Upper lobe of right lung (tissue), 1 donor: ENCODE data around the gene TRAPPC10. TPM values are rescaled to one million over a fixed set of nuclear protein-coding genes. Genes with fewer than 3 reads are reported as not detected.
"Not testable (repeated sequence)": the region's sequence is repeated elsewhere in the genome, so short reads cannot be mapped to it uniquely, and the experiment has no call there.

Experiments
- ATAC-seq: fragments of 200-7000 bp; cut with Tn5 transposase; one replicate; pipeline ENCODE4 v1.9.1; 2020; ENCODE audit warnings: mild to moderate bottlenecking, moderate library complexity
- DNase-seq: peaks from one replicate; pipeline ENCODE4 v3.0.0-alpha.2; 2020
- H3K27ac ChIP-seq: fragments of 200-600 bp; one replicate; pipeline ENCODE4 v1.8.0; 2022
- H3K27me3 ChIP-seq: fragments of 200-600 bp; one replicate; pipeline ENCODE4 v1.8.0; 2022; ENCODE audit warnings: mild to moderate bottlenecking
- H3K36me3 ChIP-seq: fragments of 200-600 bp; one replicate; pipeline ENCODE4 v1.8.0; 2022
- H3K4me1 ChIP-seq: fragments of 200-600 bp; one replicate; pipeline ENCODE4 v1.8.0; 2022
- H3K4me3 ChIP-seq: fragments of 200-600 bp; one replicate; pipeline ENCODE4 v1.8.0; 2022; ENCODE audit warnings: mild to moderate bottlenecking
- H3K9me3 ChIP-seq: fragments of 200-600 bp; one replicate; pipeline ENCODE4 v1.8.0; 2022
- intact Hi-C: fragments of 100-400 bp; cut with DNase I; formaldehyde crosslinking; loops from one replicate; pipeline ENCODE4 v1.11.0; 2022
- total RNA-seq: library from RNA; stranded (reverse); fragmentation: NEBNext Ultra II Directional; extraction: Animal tissue kit (Norgen Biotek cat#: 25700); gene quantifications from one replicate; pipeline ENCODE4 v1.2.1, GENCODE V29; 2021
- TF ChIP-seq, protein P1 (sequence below): fragments of 200-600 bp; IDR thresholded peaks from one replicate; pipeline ENCODE4 v1.8.0; 2022; ENCODE audit warnings: antibody characterized with exemption
- donor health status: DM: no; HTN: yes; CAD: no; lungs with severe emphysema.

The TRAPPC10 gene
- total RNA-seq, 1 donor from 2014 or later, result 42.6 TPM

DNA sequence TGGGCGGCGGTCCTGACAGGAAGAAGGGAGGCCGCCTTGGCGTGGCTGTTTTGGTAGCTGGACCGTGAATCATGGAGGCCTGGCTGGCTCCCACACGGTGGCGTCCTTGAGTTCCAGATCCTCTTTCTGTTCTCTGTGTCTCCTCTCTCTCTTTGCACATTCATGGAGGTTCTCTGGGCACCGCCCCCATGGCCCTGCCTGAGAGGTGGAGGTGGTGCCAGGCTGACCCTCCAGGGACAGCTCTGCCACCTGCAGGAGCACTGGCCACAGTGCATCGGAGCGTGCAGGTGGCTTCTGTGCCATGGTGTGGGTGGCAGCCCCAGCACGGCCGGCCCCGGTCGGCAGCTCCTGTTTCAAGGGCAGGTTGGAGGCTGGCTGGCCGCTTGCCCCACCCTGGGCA, 125.9 kb downstream of the TRAPPC10 start:
- H3K4me1 ChIP-seq, H3K27ac ChIP-seq, intact Hi-C loops, H3K27me3 ChIP-seq, H3K36me3 ChIP-seq, H3K9me3 ChIP-seq, H3K4me3 ChIP-seq: not testable (repeated sequence)
- TF ChIP-seq, protein P1, sequence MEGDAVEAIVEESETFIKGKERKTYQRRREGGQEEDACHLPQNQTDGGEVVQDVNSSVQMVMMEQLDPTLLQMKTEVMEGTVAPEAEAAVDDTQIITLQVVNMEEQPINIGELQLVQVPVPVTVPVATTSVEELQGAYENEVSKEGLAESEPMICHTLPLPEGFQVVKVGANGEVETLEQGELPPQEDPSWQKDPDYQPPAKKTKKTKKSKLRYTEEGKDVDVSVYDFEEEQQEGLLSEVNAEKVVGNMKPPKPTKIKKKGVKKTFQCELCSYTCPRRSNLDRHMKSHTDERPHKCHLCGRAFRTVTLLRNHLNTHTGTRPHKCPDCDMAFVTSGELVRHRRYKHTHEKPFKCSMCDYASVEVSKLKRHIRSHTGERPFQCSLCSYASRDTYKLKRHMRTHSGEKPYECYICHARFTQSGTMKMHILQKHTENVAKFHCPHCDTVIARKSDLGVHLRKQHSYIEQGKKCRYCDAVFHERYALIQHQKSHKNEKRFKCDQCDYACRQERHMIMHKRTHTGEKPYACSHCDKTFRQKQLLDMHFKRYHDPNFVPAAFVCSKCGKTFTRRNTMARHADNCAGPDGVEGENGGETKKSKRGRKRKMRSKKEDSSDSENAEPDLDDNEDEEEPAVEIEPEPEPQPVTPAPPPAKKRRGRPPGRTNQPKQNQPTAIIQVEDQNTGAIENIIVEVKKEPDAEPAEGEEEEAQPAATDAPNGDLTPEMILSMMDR, result peak; percentile 8
- peak; percentile 81 for ATAC-seq
- DNase-seq, result peak; percentile 65

DNA sequence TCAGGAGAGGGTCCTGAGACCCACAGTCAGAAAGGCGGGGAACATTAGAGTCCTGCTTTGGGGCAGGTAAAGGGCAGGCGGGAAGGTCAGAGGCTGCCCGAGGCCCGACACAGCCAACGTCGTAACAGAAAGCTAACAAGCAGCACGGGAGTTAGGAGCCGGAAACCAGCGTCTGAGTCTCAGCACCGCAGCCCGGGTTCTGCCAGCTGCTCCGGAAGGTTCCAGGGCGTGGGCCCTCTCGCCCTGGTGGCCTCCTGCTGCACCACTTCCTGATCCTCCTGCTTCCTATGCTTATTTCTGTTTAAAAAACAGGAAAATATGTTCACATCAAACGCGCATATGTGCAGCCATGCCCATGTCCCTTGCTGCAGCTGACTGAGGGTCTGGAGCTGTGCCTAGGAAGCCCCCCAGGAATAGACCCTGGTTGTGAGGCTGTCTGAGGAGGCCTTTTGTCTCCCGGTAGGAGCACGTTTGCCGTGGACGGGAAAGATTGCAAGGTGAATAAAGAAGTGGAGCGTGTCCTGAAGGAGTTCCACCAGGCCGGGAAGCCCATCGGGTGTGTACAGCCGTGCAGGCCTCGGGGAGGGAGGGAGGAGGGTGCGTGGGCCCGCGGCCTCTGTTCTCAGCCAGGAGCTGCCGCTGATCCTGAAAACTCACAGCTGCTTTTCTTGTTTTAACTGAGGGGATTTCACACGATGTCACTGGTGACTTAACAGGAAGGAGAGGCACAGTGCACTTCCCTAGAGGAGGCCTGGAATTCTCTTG, 127.9 kb downstream of the TRAPPC10 start:
- H3K4me1 ChIP-seq, intact Hi-C loops: not testable (repeated sequence)
- ATAC-seq, result peak; percentile 40

DNA sequence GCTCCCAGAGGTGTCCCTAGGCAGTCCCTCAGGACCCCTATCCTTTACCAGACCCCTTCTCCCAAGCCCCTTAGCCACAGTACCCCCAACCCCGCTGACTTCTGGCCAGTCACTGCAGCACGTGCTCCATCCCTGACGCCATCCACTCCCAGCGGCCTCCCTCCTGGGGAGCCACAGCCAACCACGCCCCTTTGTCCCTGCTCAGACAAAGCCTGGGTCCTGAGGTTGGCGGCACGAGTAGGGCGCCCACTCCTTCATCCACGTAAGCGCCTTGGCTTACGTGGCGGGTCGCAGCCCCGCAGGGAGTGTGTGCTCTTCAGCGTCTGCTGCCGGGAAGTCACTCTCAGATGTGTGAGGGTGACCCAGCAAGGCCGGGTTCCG, 128.4 kb downstream of the TRAPPC10 start:
- H3K4me3 ChIP-seq, H3K27ac ChIP-seq, intact Hi-C loops, ATAC-seq, H3K4me1 ChIP-seq, DNase-seq, H3K9me3 ChIP-seq, H3K36me3 ChIP-seq, H3K27me3 ChIP-seq: not testable (repeated sequence)

More for the DNA sequence above, 127.9 kb downstream of the TRAPPC10 start:
- not testable (repeated sequence) for H3K4me3 ChIP-seq, H3K27me3 ChIP-seq, DNase-seq, H3K9me3 ChIP-seq, H3K36me3 ChIP-seq
- H3K27ac ChIP-seq, result peak overlapping the region; percentile 42

DNA sequence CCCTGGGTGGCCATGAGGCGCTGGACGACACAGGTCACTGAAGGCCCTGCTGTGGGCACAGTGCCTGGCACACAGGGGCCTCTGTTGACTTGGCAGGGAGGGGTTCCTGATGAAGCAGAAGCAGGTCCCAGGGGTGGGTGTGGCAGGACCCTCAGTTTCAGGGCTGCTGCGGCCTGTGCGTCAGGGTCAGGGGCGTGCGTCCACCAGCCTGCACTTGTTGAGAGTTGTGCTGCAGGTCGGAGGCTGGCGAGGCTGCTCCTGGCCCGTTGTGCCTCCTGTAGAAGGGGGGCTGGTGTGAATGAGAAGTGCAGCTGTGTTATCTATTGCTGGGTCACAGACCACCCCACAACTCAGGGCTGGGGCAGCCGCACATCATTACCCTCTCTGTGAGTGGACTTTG, 130.4 kb downstream of the TRAPPC10 start:
- H3K36me3 ChIP-seq, H3K27ac ChIP-seq, DNase-seq, H3K4me3 ChIP-seq, H3K9me3 ChIP-seq, ATAC-seq, H3K27me3 ChIP-seq, H3K4me1 ChIP-seq, intact Hi-C loops: not testable (repeated sequence)

DNA sequence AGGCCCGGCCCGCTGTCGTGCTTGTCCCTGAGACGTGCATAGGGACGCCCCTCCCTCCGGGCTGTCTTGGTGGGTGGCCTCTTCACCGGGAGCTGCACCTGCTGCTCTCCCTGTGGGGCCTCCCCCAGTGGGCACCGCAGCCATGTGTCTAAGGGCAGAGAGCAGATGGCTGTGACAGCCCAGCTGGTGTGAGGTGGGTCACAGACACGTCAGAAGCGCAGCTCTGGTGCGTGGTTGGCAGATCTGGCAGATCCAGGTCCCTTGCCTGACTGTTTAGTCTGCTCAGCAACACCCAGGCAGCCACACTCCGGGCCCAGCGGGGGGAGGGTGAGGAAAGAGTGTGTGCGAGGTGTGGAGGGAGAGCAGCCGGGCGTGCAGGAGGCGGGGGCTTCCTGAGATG, 131.3 kb downstream of the TRAPPC10 start:
- H3K4me3 ChIP-seq, H3K27ac ChIP-seq, H3K4me1 ChIP-seq, H3K36me3 ChIP-seq, H3K27me3 ChIP-seq, intact Hi-C loops, DNase-seq, ATAC-seq, H3K9me3 ChIP-seq: not testable (repeated sequence)

DNA sequence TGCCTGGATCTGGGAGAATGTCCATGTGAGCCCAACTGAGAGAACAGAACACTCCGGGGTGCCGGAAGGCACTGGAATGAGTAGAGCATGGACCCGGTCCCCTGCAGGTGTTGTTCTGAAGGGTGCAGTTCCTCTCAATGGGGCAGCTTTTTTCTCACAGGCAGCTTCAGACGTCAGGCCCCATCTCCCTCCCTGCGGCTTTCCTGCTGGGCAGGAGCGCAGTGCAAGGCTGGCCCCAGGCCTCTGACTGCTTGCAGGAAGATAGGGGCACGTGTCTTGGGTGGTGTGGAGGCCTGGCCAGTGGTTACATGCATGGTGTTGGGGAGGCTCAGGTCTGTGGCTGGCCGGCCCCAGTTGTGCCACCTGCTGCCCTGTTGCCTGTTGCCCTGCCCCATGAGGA, 131.9 kb downstream of the TRAPPC10 start:
- not testable (repeated sequence) for DNase-seq

DNA sequence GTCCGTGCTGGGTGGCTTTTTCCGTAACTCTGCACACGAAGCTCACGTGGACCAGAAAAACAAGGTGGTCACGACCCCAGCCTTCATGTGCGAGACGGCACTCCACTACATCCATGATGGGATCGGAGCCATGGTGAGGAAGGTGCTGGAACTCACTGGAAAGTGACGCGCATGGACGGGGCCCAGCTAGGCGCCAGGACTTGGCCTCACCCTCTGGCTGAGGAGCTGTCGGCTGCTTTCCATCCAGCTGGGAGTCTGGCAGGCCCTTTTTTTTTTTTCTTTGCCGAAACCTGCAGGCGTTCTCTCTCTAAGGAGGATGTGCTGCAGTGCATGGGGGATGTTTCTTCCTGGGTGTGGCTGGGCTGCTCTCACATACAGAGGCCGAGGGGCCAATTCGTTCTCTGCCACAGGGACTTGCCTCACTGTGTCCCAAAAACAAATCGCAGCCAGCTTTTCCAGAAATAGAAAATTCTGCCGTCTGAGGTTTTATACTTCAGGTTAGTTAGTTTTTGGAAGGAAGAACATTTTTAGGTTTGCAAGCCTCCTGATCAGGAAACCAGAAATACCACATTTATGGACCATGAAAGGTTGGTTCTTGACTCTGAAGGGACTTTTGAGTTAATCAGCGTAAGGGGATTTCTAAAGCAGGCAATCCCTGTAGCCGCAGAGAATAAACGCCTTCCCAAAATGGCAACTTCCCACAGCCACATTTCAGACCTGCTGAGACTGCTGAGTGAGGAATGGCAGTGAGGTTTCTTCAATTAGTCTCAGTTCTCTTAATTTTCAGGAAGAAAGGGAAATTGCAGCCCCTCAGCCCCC, 132.9 kb downstream of the TRAPPC10 start:
- intact Hi-C loops, H3K9me3 ChIP-seq, H3K4me3 ChIP-seq, ATAC-seq, H3K27ac ChIP-seq, DNase-seq, H3K27me3 ChIP-seq, H3K36me3 ChIP-seq, H3K4me1 ChIP-seq: not testable (repeated sequence)

More for the DNA sequence above, 131.9 kb downstream of the TRAPPC10 start:
- H3K36me3 ChIP-seq, H3K4me1 ChIP-seq, H3K4me3 ChIP-seq, H3K27ac ChIP-seq, ATAC-seq, H3K27me3 ChIP-seq, H3K9me3 ChIP-seq, intact Hi-C loops: not testable (repeated sequence)

DNA sequence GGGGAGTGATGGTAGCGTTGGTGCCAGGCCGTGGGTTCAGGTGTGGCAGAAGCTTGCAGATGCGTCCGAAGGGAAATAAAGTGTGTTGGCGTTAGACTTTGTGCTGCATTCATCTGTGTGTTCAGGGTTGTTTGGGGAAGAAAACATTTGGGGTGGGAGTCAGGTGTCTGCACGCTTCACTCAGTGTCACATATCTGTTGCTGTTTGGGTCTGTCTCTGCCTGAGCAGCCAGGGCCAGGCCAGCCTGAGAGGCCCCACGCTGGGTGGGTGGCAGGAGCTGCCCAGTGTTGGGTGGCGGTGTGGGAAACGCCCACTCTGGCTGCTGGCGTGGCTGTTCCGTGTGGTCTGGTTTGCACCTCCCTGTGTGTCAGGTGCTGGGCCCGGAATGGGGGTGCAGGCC, 133.5 kb downstream of the TRAPPC10 start:
- H3K27me3 ChIP-seq, intact Hi-C loops, DNase-seq, H3K9me3 ChIP-seq, H3K4me1 ChIP-seq, H3K4me3 ChIP-seq, H3K27ac ChIP-seq, H3K36me3 ChIP-seq: not testable (repeated sequence)
- peak; percentile 6 for ATAC-seq

DNA sequence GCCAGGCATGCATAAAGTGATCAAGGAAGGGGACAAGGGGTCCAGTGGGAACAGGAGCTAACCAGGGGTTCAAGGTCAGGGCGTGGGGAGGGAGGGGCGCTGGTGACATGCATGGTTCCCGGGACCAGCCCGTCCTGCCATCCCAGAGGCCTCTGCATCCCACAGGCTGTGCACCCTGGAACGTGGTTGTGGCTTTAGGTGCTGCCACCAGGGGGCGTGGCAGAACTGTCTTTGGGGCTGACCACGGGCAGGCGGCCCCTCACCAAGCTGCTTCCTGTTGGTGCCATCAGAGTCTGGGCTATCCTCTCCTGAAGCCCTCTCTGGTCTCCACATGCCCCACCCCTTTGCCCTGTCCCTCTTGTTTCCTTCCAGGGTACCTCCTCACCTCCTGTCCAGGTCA, 135.0 kb downstream of the TRAPPC10 start:
- intact Hi-C loops, H3K9me3 ChIP-seq, H3K27ac ChIP-seq, H3K4me3 ChIP-seq, H3K27me3 ChIP-seq, DNase-seq, H3K4me1 ChIP-seq, H3K36me3 ChIP-seq: not testable (repeated sequence)
- ATAC-seq, result peak; percentile 76

DNA sequence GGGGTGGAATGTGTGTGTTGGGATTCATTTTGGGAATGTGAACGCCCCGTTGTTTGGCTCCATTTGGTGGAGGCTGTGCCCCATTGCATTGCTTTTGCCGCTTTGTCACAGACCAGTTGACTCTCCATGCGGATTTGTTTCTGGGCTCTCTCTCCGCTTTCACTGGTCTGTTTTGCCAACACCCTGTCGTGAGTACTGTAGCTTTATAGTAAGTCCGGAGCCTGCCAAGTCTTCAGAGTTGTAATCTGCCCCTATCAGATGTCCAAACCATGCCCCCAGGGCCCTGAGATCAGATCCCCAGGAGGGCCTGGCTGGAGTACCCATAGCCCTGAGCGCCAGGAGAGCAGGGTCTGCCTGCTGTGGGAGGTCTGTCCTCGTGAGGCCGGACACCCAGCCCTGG, 138.1 kb downstream of the TRAPPC10 start:
- intact Hi-C loops, ATAC-seq: not testable (repeated sequence)

DNA sequence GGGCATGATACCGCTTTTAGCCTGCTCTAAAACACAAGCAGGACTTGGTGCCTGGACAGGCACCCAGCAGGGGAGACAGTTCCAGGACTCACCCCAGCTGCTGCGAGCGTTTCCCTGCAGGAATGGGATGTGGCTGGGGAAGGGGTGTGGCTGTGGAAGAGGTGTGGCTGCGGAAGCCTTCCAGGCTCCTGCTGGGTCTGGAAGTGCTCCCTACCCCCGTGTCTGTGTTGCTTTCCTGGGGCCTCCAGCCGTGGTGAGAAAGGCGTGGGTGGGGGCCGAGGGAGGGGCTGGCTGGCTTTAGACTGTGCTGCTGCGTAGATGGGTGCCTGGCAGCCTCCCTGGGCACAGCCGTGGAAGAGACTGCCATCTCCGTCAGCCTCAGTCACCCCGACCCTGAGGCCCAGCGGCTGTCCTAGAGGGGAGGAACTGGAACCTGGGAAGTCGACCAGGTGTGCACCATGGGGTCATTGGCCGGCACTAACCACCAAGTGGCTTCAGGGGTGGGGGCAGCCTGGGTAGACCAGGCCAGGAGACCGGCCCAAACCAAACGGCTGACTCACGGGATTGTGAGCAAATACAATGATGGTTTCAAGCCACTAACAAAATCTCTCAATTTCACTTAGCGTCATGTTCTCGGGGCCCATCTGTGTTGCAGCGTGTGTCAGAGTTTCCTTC, 141.2 kb downstream of the TRAPPC10 start:
- DNase-seq, H3K4me1 ChIP-seq, H3K27me3 ChIP-seq, intact Hi-C loops, H3K27ac ChIP-seq, H3K4me3 ChIP-seq, H3K9me3 ChIP-seq, H3K36me3 ChIP-seq: not testable (repeated sequence)
- ATAC-seq, result peak; percentile 57

More for the DNA sequence above, 138.1 kb downstream of the TRAPPC10 start:
- not testable (repeated sequence) for DNase-seq, H3K4me3 ChIP-seq, H3K27ac ChIP-seq, H3K36me3 ChIP-seq, H3K27me3 ChIP-seq, H3K9me3 ChIP-seq, H3K4me1 ChIP-seq

DNA sequence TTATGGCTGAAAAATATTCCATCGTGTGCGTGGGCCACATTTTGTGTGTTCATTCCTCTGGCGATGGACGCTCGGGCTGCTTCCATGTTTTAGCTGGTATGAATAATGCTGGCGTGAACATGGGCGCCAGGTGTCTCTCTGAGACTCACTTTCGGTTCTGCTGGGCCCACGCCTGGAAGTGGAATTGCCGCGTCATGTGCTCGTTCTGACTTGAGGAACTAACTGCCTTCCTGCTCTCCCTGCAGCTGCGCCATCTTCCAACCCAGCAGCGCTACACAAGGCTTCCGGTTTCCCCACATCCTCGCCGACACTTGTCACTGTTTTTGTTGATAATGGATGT, 141.8 kb downstream of the TRAPPC10 start:
- H3K4me3 ChIP-seq, H3K27ac ChIP-seq, intact Hi-C loops, H3K27me3 ChIP-seq, H3K9me3 ChIP-seq, H3K36me3 ChIP-seq, DNase-seq, H3K4me1 ChIP-seq: not testable (repeated sequence)
- ATAC-seq, result peak; percentile 71

DNA sequence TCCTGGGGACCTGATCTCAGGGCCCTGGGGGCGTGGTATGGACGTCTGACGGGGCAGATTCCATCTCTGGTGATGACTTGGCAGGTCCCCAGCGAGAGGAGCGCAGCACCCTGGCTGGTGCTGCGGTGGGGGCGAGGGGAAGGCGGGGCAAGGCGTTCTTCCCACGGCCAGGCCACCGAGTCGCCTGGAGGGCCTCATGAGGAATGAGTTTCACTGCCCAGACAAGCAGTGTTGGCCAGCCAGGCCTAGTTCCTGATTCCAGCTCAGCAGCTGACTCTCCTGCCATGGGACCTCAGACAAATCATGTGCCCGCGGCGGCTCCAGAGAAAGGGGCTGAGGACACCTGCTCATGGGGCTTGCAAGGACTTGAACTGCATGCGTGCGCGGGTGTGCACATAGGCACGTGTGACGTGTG, 142.7 kb downstream of the TRAPPC10 start:
- H3K36me3 ChIP-seq, H3K27ac ChIP-seq, intact Hi-C loops, DNase-seq, H3K4me1 ChIP-seq, H3K27me3 ChIP-seq, H3K4me3 ChIP-seq, H3K9me3 ChIP-seq: not testable (repeated sequence)
- peak; percentile 81 for ATAC-seq
